H9 (cell line): ENCODE measurements around the gene HHATL. TPM values are rescaled to one million over a fixed set of nuclear protein-coding genes. Genes with fewer than 3 reads are reported as not detected.

Experiments
- DNase-seq: peaks from one replicate; pipeline ENCODE4 v3.0.0-alpha.2; 2017
- H2AFZ ChIP-seq: one replicate; pipeline ENCODE4 v1.6.1; 2013; ENCODE audit warnings: mild to moderate bottlenecking, low read length, control low read depth, moderate library complexity
- H2AK5ac ChIP-seq: 2 replicates; pipeline ENCODE4 v1.6.1; 2013; ENCODE audit warnings: low read length, control low read depth, mixed read lengths; ENCODE audit not compliant: insufficient read length
- H2BK120ac ChIP-seq: one replicate; pipeline ENCODE4 v1.6.1; 2013; ENCODE audit warnings: low read depth, mild to moderate bottlenecking, low read length, control low read depth, inconsistent platforms; ENCODE audit not compliant: poor library complexity, severe bottlenecking
- H2BK12ac ChIP-seq: 2 replicates; pipeline ENCODE4 v1.6.1; 2013; ENCODE audit warnings: low read length, control low read depth, mixed read lengths, low read depth; ENCODE audit not compliant: insufficient read length
- H2BK15ac ChIP-seq: 2 replicates; pipeline ENCODE4 v1.6.1; 2013; ENCODE audit warnings: low read depth, low read length, control low read depth
- H2BK20ac ChIP-seq: one replicate; pipeline ENCODE4 v1.6.1; 2013; ENCODE audit warnings: low read depth, mild to moderate bottlenecking, low read length, control low read depth, inconsistent platforms; ENCODE audit not compliant: poor library complexity, severe bottlenecking
- H2BK5ac ChIP-seq: 2 replicates; pipeline ENCODE4 v1.6.1; 2013; ENCODE audit warnings: low read length, control low read depth, mixed read lengths; ENCODE audit not compliant: insufficient read length
- H3K14ac ChIP-seq: 2 replicates; pipeline ENCODE4 v1.6.1; 2013; ENCODE audit warnings: low read length, control low read depth; ENCODE audit not compliant: insufficient read depth
- H3K18ac ChIP-seq: 2 replicates; pipeline ENCODE4 v1.6.1; 2013; ENCODE audit warnings: low read depth, mild to moderate bottlenecking, mixed read lengths, low read length, control low read depth; ENCODE audit not compliant: insufficient read length
- H3K23ac ChIP-seq: 2 replicates; pipeline ENCODE4 v1.6.1; 2013; ENCODE audit warnings: low read length, control low read depth, mixed read lengths, low read depth; ENCODE audit not compliant: insufficient read length
- H3K23me2 ChIP-seq: 2 replicates; pipeline ENCODE4 v1.6.1; 2013; ENCODE audit warnings: low read depth, mild to moderate bottlenecking, mixed read lengths, low read length, control low read depth; ENCODE audit not compliant: insufficient read length, poor library complexity, severe bottlenecking
- H3K27ac ChIP-seq: 2 replicates; pipeline ENCODE4 v1.5.1; 2013; ENCODE audit warnings: low read length, control low read depth, mixed read lengths, low read depth; ENCODE audit not compliant: insufficient read length
- H3K27me3 ChIP-seq: 2 replicates; pipeline ENCODE4 v1.6.1; 2013; ENCODE audit warnings: low read length, control low read depth, inconsistent platforms; ENCODE audit not compliant: insufficient read depth
- H3K4ac ChIP-seq: 2 replicates; pipeline ENCODE4 v1.6.1; 2013; ENCODE audit warnings: low read depth, mild to moderate bottlenecking, control low read depth, inconsistent platforms, low read length, moderate library complexity
- H3K4me1 ChIP-seq: 2 replicates; pipeline ENCODE4 v1.6.1; 2013; ENCODE audit warnings: low read length, control low read depth, inconsistent platforms; ENCODE audit not compliant: insufficient read depth
- H3K4me2 ChIP-seq: 2 replicates; pipeline ENCODE4 v1.6.1; 2013; ENCODE audit warnings: low read length, control low read depth, mixed read lengths; ENCODE audit not compliant: insufficient read length, insufficient read depth
- H3K56ac ChIP-seq: 2 replicates; pipeline ENCODE4 v1.6.1; 2013; ENCODE audit warnings: low read depth, mild to moderate bottlenecking, mixed read lengths, low read length, control low read depth; ENCODE audit not compliant: insufficient read length
- H3K79me1 ChIP-seq: 2 replicates; pipeline ENCODE4 v1.6.1; 2013; ENCODE audit warnings: low read depth, mild to moderate bottlenecking, moderate library complexity, low read length, control low read depth, inconsistent platforms; ENCODE audit not compliant: insufficient read depth, poor library complexity, severe bottlenecking
- H3K79me2 ChIP-seq: 2 replicates; pipeline ENCODE4 v1.6.1; 2013; ENCODE audit warnings: low read length, control low read depth, inconsistent platforms; ENCODE audit not compliant: insufficient read depth
- H3K9ac ChIP-seq: 2 replicates; pipeline ENCODE4 v1.6.1; 2013; ENCODE audit warnings: low read length, control low read depth, mixed read lengths; ENCODE audit not compliant: insufficient read length; ENCODE audit errors: extremely low read depth
- H3K9me3 ChIP-seq: one replicate; pipeline ENCODE4 v1.6.1; 2013; ENCODE audit warnings: low read depth, low read length, inconsistent platforms; ENCODE audit not compliant: control insufficient read depth
- H3T11ph ChIP-seq: one replicate; pipeline ENCODE4 v1.6.1; 2013; ENCODE audit warnings: mild to moderate bottlenecking, low read length, control low read depth, inconsistent platforms
- H4K20me1 ChIP-seq: one replicate; pipeline ENCODE4 v1.6.1; 2013; ENCODE audit not compliant: control insufficient read depth, insufficient read length, insufficient read depth
- H4K5ac ChIP-seq: 2 replicates; pipeline ENCODE4 v1.6.1; 2013; ENCODE audit warnings: low read depth, mild to moderate bottlenecking, mixed read lengths, low read length, control low read depth; ENCODE audit not compliant: insufficient read length
- H4K8ac ChIP-seq: replicated peaks from 2 replicates; pipeline ENCODE4 v1.6.1; 2013; ENCODE audit warnings: low read length, control low read depth, mixed read lengths, low read depth; ENCODE audit not compliant: insufficient read length
- H4K91ac ChIP-seq: 2 replicates; pipeline ENCODE4 v1.6.1; 2013; ENCODE audit warnings: low read depth, mild to moderate bottlenecking, moderate library complexity, mixed read lengths, low read length, control low read depth; ENCODE audit not compliant: insufficient read length
- H3K27ac Mint-ChIP-seq, 3 experiments: 2 replicates in 2 of 3; 3 replicates in 1 of 3; pipeline ENCODE4 v1.8.0; 2020 to 2021; ENCODE audit warnings: mixed read lengths in 3 of 3, mild to moderate bottlenecking in 1 of 3, moderate library complexity in 1 of 3
- H3K27me3 Mint-ChIP-seq: 2 replicates; pipeline ENCODE4 v1.8.0; 2021; ENCODE audit warnings: low read depth, mild to moderate bottlenecking, moderate library complexity, mixed read lengths
- H3K36me3 Mint-ChIP-seq, 3 experiments: 2 replicates in 2 of 3; 3 replicates in 1 of 3; pipeline ENCODE4 v1.8.0; 2020 to 2021; ENCODE audit warnings: low read depth in 3 of 3, mixed read lengths in 3 of 3; ENCODE audit not compliant: insufficient read depth in 1 of 3
- H3K4me1 Mint-ChIP-seq, 2 experiments: 2 replicates each; pipeline ENCODE4 v1.8.0; 2020; ENCODE audit warnings: mixed read lengths in 2 of 2
- H3K4me3 Mint-ChIP-seq, 2 experiments: 2 replicates in 1 of 2; 3 replicates in 1 of 2; pipeline ENCODE4 v1.8.0; 2020 to 2021; ENCODE audit warnings: mild to moderate bottlenecking in 2 of 2, mixed read lengths in 2 of 2, moderate library complexity in 1 of 2
- H3K9me3 Mint-ChIP-seq, 2 experiments: 2 replicates in 1 of 2; 3 replicates in 1 of 2; pipeline ENCODE4 v1.8.0; 2020; ENCODE audit warnings: mild to moderate bottlenecking in 2 of 2, mixed read lengths in 2 of 2, moderate library complexity in 1 of 2
- CTCF ChIP-seq: fragments of 200-600 bp; sonication (generic); conservative IDR thresholded peaks from 3 replicates; pipeline ENCODE4 v1.8.0; 2021; ENCODE audit warnings: antibody characterized with exemption, mild to moderate bottlenecking
- WGBS: extraction: QIAGEN DNeasy Blood & Tissue Kit; methylation state at CpG from one replicate; pipeline ENCODE4 v1.1.7; 2013; ENCODE audit warnings: missing lambda C conversion rate, low lambda C conversion rate, mixed read lengths; ENCODE audit not compliant: insufficient read length; ENCODE audit errors: extremely low coverage; 5-methylcytosine and 5-hydroxymethylcytosine counted together
- total RNA-seq: library from RNA; stranded (reverse); gene quantifications from 2 replicates; pipeline ENCODE4 v1.2.1, GENCODE V29; 2021

HHATL gene
- total RNA-seq, 1 experiment from 2014 or later: 0.46 TPM

- no peaks in the 10 kb centered on the region for H4K20me1 ChIP-seq
- no peaks in the 10 kb centered on the region for H3K79me1 ChIP-seq
- H2BK120ac ChIP-seq: no peak overlapping the region
- no peak overlapping the region for H3K18ac ChIP-seq
- H3K23ac ChIP-seq: no peak overlapping the region
- H3K4ac ChIP-seq: no peak overlapping the region
- H3K9ac ChIP-seq: no peak overlapping the region
- DNase-seq: peak; percentile 13
- H2BK5ac ChIP-seq: no peak overlapping the region
- H3K4me2 ChIP-seq: no peak overlapping the region
- H3K27me3 Mint-ChIP-seq: peaks cover 5% of the 10 kb centered on the region
- no peak overlapping the region for H2BK12ac ChIP-seq
- peak overlapping the region in 1 of 3 experiments; percentile 92; a peak in 2 of 7 replicates for H3K27ac Mint-ChIP-seq
- H3K27ac ChIP-seq: no peak overlapping the region
- H3K27me3 ChIP-seq: no peaks in the 10 kb centered on the region
- H4K8ac ChIP-seq: no peak overlapping the region
- no peaks in the 10 kb centered on the region for H3K9me3 Mint-ChIP-seq
- no peak overlapping the region for H2BK15ac ChIP-seq
- H3K36me3 Mint-ChIP-seq: no peaks in the 10 kb centered on the region
- no peaks in the 10 kb centered on the region for H3K79me2 ChIP-seq
- H3K23me2 ChIP-seq: no peaks in the 10 kb centered on the region
- WGBS: no CpG with 5 or more reads among the region's 6 CpGs
- H3K4me1 Mint-ChIP-seq: peaks cover 56 to 57% of the 10 kb centered on the region in 2 experiments
- H3K4me1 ChIP-seq: peaks cover 9% of the 10 kb centered on the region; the same call in 1 of the 2 replicates
- no peak overlapping the region for H3K56ac ChIP-seq
- TF ChIP-seq CTCF: no peak
- H4K5ac ChIP-seq: no peak overlapping the region
- no peak overlapping the region for H4K91ac ChIP-seq
- no peak overlapping the region for H3T11ph ChIP-seq
- H3K9me3 ChIP-seq: no peaks in the 10 kb centered on the region
- H3K4me3 Mint-ChIP-seq: no peak overlapping the region
- H2BK20ac ChIP-seq: no peak overlapping the region
- no peak overlapping the region for H2AK5ac ChIP-seq
- H3K14ac ChIP-seq: no peak overlapping the region
- H2AFZ ChIP-seq: no peak overlapping the region
These were observed 29.0 kb upstream of the HHATL start for GRCh38 chr3:42731476-42732195.
